Ovary (tissue), 9 donors: ENCODE results near the gene HOXC12. TPM values are rescaled to one million over a fixed set of nuclear protein-coding genes. Genes with fewer than 3 reads are reported as not detected.

Experiments
- DNase-seq, 5 donors: peaks; one replicate each; pipeline ENCODE4 v3.0.0-alpha.2; 2019 to 2020
- H3K27ac ChIP-seq, 2 donors: fragments of 200-600 bp; one replicate each; pipeline versions ENCODE4 v1.5.1 to v1.8.0; 2019 to 2022
- H3K27me3 ChIP-seq: fragments of 200-600 bp; one replicate; pipeline ENCODE4 v1.8.0; 2022
- H3K36me3 ChIP-seq: fragments of 200-600 bp; sonication (generic); one replicate; pipeline ENCODE4 v1.5.1; 2019
- H3K4me1 ChIP-seq: one replicate; pipeline ENCODE4 v1.8.1; 2013; ENCODE audit warnings: mild to moderate bottlenecking, moderate library complexity; ENCODE audit not compliant: insufficient read depth
- H3K4me3 ChIP-seq: fragments of 200-600 bp; sonication (generic); one replicate; pipeline ENCODE4 v1.5.1; 2017
- H3K9me3 ChIP-seq, 2 donors: fragments of 200-600 bp in 1 of 2; sonication (generic) in 1 of 2; one replicate each; pipeline versions ENCODE4 v1.5.1 to v1.8.1; 2013 to 2019; ENCODE audit warnings: mild to moderate bottlenecking in 1 of 2, moderate library complexity in 1 of 2
- EP300 ChIP-seq: sonication (generic); formaldehyde crosslinking; IDR thresholded peaks from one replicate; pipeline ENCODE4 v1.6.1; 2017; ENCODE audit warnings: antibody characterized with exemption
- POLR2A ChIP-seq: fragments of 450-650 bp; IDR thresholded peaks from one replicate; pipeline ENCODE4 v1.6.1; 2017; ENCODE audit warnings: antibody characterized with exemption, mild to moderate bottlenecking, moderate library complexity
- WGBS, 3 donors: extraction: QIAGEN DNeasy Blood & Tissue Kit in 1 of 3; methylation state at CpG; one replicate each; pipeline versions ENCODE4 v1.1.5 to v1.1.7; 2013 to 2017; 5-methylcytosine and 5-hydroxymethylcytosine counted together
- intact Hi-C, 4 donors: fragments of 100-400 bp; cut with DNase I; formaldehyde crosslinking; loops; one replicate each; pipeline versions ENCODE4 v1.11.0 to v1.15.1; 2022 to 2023
- microRNA counts: library from miRNA; unstranded; fragments of <30 nt; microRNA quantifications from one replicate; lab custom pipeline; 2016
- microRNA-seq, 3 donors: library from miRNA; unstranded; fragments of <30 nt; microRNA quantifications; one replicate each; pipeline versions ENCODE4 to v1.2.0, GENCODE V29; 2019 to 2020
- polyA plus RNA-seq, 2 donors: library from polyadenylated mRNA; stranded (reverse); fragments of 200-250 nt in 1 of 2; fragments of 350-450 nt in 1 of 2; fragmentation: Illumina TruSeq in 1 of 2; extraction: RNeasy Lipid Tissue Mini Kit (QIAGEN cat#74804) in 1 of 2; gene quantifications; one replicate each; pipeline ENCODE4 v1.2.3, GENCODE V29; 2013 to 2014
- small RNA-seq: library from RNA; depleted of rRNA; stranded (forward); fragments of <200 nt; gene quantifications from one replicate; pipeline ENCODE3, GENCODE V24; 2016
- total RNA-seq, 7 donors: library from RNA; depleted of rRNA in 2 of 7; stranded (reverse); fragments of >200 nt in 2 of 7; fragmentation: NEBNext Ultra II Directional in 3 of 7; extraction: Animal tissue kit (Norgen Biotek cat#: 25700) in 3 of 7; gene quantifications; one replicate each; pipeline versions ENCODE4 v1.1.0 to v1.2.4, GENCODE V29; 2016 to 2023
- TF ChIP-seq, protein P1 (sequence below), 3 donors: fragments of 450-650 bp in 2 of 3; fragments of 200-600 bp in 1 of 3; IDR thresholded peaks; one replicate each; pipeline versions ENCODE4 v1.5.1 to v1.8.0; 2016 to 2022; ENCODE audit warnings: antibody characterized with exemption in 3 of 3, mild to moderate bottlenecking in 1 of 3
- donor health status: DM: no; HTN: no; CAD: no; lungs with moderate emphysema.
- donor health status: DM: no; HTN: no; CAD: no.
- donor health status: Bipolar disorder and iron deficiency.
- donor health status: DM: yes; HTN: yes; CAD: no.
- donor health status: DM: no; HTN: no; CAD: no.
- donor health status: DM: yes; HTN: yes; CAD: no.

Gene HOXC12
- total and polyA plus RNA-seq, 9 donors: not detected

DNA sequence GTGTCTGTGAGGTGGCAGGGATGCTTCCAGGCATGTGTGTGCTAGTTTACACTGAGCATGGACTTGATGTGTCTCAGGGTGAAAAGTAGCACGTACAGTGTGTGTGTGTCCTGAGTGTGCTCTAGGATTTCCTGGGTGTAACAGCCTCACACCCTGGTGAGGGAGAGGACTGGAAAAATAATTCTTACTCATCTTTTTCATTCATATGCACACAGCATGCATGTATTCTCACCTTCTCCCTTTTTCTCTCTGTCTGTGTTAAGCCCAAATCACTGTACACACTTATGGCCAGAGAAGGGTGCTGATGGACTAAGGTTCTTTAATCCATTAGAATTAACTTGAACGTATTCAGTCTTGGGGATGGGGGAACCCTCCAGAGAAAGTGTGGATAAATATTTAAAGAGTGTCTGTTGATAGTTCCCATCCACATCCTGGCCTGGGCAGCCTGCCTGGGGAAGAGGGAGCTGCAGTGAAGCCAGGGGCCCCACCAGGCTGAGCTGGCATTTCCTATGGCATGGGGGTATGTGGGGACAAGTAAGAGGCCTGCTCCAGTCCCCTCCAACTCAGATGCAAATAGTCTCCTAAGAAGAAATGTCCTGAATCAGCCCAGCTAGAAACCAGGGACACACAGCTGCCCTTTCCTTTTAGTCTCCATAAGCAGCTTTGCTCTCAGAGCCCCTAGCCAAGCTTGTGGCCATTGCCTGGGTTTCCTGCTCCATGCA is 53.0 kb downstream of the HOXC12 start:
- peaks cover 2% of the 10 kb centered on the region for H3K4me1 ChIP-seq
- H3K27ac ChIP-seq: no peak overlapping the region
- TF ChIP-seq EP300 (no peak), POLR2A (no peak)
- TF ChIP-seq, protein P1, sequence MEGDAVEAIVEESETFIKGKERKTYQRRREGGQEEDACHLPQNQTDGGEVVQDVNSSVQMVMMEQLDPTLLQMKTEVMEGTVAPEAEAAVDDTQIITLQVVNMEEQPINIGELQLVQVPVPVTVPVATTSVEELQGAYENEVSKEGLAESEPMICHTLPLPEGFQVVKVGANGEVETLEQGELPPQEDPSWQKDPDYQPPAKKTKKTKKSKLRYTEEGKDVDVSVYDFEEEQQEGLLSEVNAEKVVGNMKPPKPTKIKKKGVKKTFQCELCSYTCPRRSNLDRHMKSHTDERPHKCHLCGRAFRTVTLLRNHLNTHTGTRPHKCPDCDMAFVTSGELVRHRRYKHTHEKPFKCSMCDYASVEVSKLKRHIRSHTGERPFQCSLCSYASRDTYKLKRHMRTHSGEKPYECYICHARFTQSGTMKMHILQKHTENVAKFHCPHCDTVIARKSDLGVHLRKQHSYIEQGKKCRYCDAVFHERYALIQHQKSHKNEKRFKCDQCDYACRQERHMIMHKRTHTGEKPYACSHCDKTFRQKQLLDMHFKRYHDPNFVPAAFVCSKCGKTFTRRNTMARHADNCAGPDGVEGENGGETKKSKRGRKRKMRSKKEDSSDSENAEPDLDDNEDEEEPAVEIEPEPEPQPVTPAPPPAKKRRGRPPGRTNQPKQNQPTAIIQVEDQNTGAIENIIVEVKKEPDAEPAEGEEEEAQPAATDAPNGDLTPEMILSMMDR (IDR thresholded peaks at IDR 0.05): no peak
- peak in 1 of 5 donors; percentile 35 for DNase-seq
- H3K27me3 ChIP-seq: no peaks in the 10 kb centered on the region
- intact Hi-C loops: loop anchor here in 3 of 4 donors (2.0 to 10.0 kb wide), 6 partner anchors 185 to 367 kb away; partner anchors contain the start of gene GPR84 (in 2 of the 3)
- H3K9me3 ChIP-seq: no peaks in the 10 kb centered on the region
- H3K4me3 ChIP-seq: no peak overlapping the region
- WGBS, 3 donors: 67 to 87% (median 82%) methylated on average over 2 of the region's 2 CpGs
- H3K36me3 ChIP-seq: no peaks in the 10 kb centered on the region

DNA sequence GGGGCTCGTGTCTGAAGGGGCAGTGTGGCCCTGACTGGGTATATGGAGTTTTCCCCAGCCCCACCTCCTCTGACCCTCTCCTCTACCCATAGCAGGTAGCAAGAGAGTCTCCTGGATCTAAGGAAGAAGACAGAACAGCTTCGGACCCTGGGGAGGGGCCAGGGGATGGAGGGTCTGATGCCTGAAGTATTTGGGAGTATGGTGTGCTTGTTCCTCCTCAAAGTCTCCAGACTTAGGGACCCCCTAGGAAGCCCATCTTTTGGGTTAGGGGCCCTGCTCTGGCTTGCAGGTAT is 53.5 kb downstream of the HOXC12 start:
- Histone ChIP-seq H3K27me3 (no peaks in the 10 kb centered on the region), H3K27ac (peak overlapping the region in 1 of 2 donors; percentile 47), H3K36me3 (no peaks in the 10 kb centered on the region), H3K4me3 (no peak overlapping the region), H3K9me3 (no peaks in the 10 kb centered on the region), H3K4me1 (peaks cover 2% of the 10 kb centered on the region)
- no peak for TF ChIP-seq EP300
- TF ChIP-seq, protein P1 (IDR thresholded peaks at IDR 0.05): no peak
- TF ChIP-seq POLR2A: no peak
- intact Hi-C loops: loop anchor here in 3 of 4 donors (2.0 to 10.0 kb wide), 4 partner anchors 184 to 367 kb away; partner anchors contain the start of gene GPR84 (in 2 of the 3)
- DNase-seq: peak in 1 of 5 donors; percentile 40
- WGBS, 3 donors: 64 to 69% (median 66%) methylated on average over 2 of the region's 2 CpGs

MicroRNA genes within 50 kb of the gene (microRNA counts, 767-probe panel; counts per million panel counts)
- 530 counts per million, percentile 78 among the panel's probes with 10 or more counts for microRNA hsa-miR-196a-5p (lab: Ali Mortazavi, UCI)

Small RNAs within 50 kb of the gene (microRNA-seq; reads per million reads assigned to microRNA genes)
- gene MIR196A2: 6.5 to 220 (median 19.6) reads per million in 3 donors

Small RNAs within 50 kb of the gene (small RNA-seq; reads per million reads assigned to genes)
- gene AC012531.3: not detected
- gene AC012531.4: not detected
- gene MIR196A2: 0.20 reads per million
- gene RF01905: not detected
- not detected for gene RF01906

Other genes with a start within 250 kb of the HOXC12 start
- gene CALCOCO1, start 227.5 kb upstream of the HOXC12 start, total RNA-seq: 100 to 1,000 TPM in 5 of 7 donors, 10 to 100 TPM in 2; 52.2 to 170 (median 134) TPM
- gene CALCOCO1, start 227.5 kb upstream of the HOXC12 start, polyA plus RNA-seq: 100 to 1,000 TPM; 142 to 202 TPM
- not detected for gene CISTR, start 202.9 kb upstream of the HOXC12 start, total RNA-seq
- gene CISTR, start 202.9 kb upstream of the HOXC12 start, polyA plus RNA-seq: not detected
- not detected for gene HOXC13, start 16.1 kb upstream of the HOXC12 start, total RNA-seq
- not detected for gene HOXC13, start 16.1 kb upstream of the HOXC12 start, polyA plus RNA-seq
- gene HOXC11, start 18.2 kb downstream of the HOXC12 start, total RNA-seq: 1 to 10 TPM in 1 of 7 donors, not detected in 6; 1.1 TPM
- under 1 TPM in 1 of 2 donors, not detected in 1; 0.12 TPM for gene HOXC11, start 18.2 kb downstream of the HOXC12 start, polyA plus RNA-seq
- under 1 TPM in 2 of 7 donors, not detected in 5; 0.24 to 0.32 TPM for gene HOTAIR, start 20.1 kb downstream of the HOXC12 start, total RNA-seq
- 1 to 10 TPM in 1 of 2 donors, under 1 TPM in 1; 0.02 to 1.2 TPM for gene HOTAIR, start 20.1 kb downstream of the HOXC12 start, polyA plus RNA-seq
- gene HOXC10, start 30.2 kb downstream of the HOXC12 start, total RNA-seq: 1 to 10 TPM in 2 of 7 donors, under 1 TPM in 3, not detected in 2; 0.15 to 5.0 (median 0.23) TPM
- 10 to 100 TPM in 1 of 2 donors, 1 to 10 TPM in 1; 2.0 to 15.4 TPM for gene HOXC10, start 30.2 kb downstream of the HOXC12 start, polyA plus RNA-seq
- gene HOXC9, start 45.3 kb downstream of the HOXC12 start, total RNA-seq: 1 to 10 TPM in 2 of 7 donors, under 1 TPM in 4, not detected in 1; 0.26 to 3.9 (median 0.51) TPM
- 10 to 100 TPM in 1 of 2 donors, 1 to 10 TPM in 1; 3.4 to 15.0 TPM for gene HOXC9, start 45.3 kb downstream of the HOXC12 start, polyA plus RNA-seq
- gene HOXC8, start 54.1 kb downstream of the HOXC12 start, total RNA-seq: 10 to 100 TPM in 1 of 7 donors, 1 to 10 TPM in 5, under 1 TPM in 1; 0.34 to 13.9 (median 7.7) TPM
- gene HOXC8, start 54.1 kb downstream of the HOXC12 start, polyA plus RNA-seq: 10 to 100 TPM in 1 of 2 donors, 1 to 10 TPM in 1; 3.2 to 19.4 TPM
- 10 to 100 TPM in 5 of 7 donors, 1 to 10 TPM in 2; 3.9 to 56.1 (median 21.4) TPM for gene HOXC6, start 73.5 kb downstream of the HOXC12 start, total RNA-seq
- gene HOXC6, start 73.5 kb downstream of the HOXC12 start, polyA plus RNA-seq: 10 to 100 TPM; 23.3 to 37.8 TPM
- gene HOXC5, start 78.1 kb downstream of the HOXC12 start, total RNA-seq: 10 to 100 TPM in 1 of 7 donors, 1 to 10 TPM in 6; 1.8 to 11.0 (median 3.6) TPM
- gene HOXC5, start 78.1 kb downstream of the HOXC12 start, polyA plus RNA-seq: 1 to 10 TPM; 2.1 to 2.2 TPM
- gene HOXC4, start 98.9 kb downstream of the HOXC12 start, total RNA-seq: 10 to 100 TPM in 5 of 7 donors, 1 to 10 TPM in 2; 3.3 to 21.8 (median 13.1) TPM
- 10 to 100 TPM in 1 of 2 donors, 1 to 10 TPM in 1; 7.9 to 10.9 TPM for gene HOXC4, start 98.9 kb downstream of the HOXC12 start, polyA plus RNA-seq
- gene SMUG1, start 234.1 kb downstream of the HOXC12 start, total RNA-seq: 10 to 100 TPM; 22.8 to 32.2 (median 26.6) TPM
- gene SMUG1, start 234.1 kb downstream of the HOXC12 start, polyA plus RNA-seq: 10 to 100 TPM; 17.8 to 30.2 TPM